ENCODE data around the gene CREB3L4. TPM values are rescaled to one million over a fixed set of nuclear protein-coding genes. Genes with fewer than 3 reads are reported as not detected.
A peak's percentile ranks its signal among the peaks of the same experiment; 100 is the strongest.

CREB3L4 gene
- total and polyA plus RNA-seq, 2 of the 13 experiments (the other 11 are each of a cell fraction or from before 2014, with no cell fraction given) = 9.9 to 18.7 TPM

DNA sequence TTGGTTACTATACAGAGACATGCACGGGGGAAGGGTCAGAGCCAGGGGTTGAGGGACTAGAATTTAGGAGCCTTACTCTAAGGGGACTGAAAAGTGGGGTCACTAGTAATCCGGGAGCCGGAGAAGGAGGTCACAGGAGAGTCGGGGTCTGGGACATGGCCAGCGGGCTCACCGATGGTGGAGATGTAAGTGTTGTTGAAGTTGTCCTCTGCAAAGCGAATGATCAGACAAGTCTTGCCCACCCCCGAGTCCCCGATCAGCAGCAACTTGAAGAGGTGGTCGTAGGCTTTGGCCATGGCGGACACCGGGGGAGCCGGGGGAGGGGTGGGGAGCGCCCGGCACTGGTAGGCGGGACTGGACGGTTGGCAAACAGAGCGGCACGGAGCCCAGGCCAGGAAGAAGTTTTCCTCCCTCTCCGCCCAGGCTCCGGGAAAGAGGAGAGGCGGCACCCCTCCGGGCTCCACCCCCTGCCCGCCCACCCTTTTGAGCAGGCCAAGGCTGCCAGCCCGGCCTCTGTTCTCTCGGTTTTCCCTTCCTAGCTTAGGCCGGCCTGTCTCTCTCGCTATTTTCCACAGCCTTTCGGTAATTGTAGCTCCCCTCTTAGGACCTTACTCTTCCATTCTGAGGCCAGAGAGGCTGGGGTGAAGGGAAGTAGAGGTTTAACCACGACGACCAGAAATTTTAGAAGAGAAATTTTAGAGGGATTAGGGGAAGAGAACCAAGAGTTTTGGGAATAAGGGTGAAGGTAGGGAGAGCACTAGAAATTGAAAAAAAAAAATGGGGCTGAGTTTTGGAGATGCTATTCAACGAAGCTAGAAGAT, 18.4 kb downstream of the CREB3L4 start, which contains the start of gene RAB13 (continued):
- TF ChIP-seq, protein P1, sequence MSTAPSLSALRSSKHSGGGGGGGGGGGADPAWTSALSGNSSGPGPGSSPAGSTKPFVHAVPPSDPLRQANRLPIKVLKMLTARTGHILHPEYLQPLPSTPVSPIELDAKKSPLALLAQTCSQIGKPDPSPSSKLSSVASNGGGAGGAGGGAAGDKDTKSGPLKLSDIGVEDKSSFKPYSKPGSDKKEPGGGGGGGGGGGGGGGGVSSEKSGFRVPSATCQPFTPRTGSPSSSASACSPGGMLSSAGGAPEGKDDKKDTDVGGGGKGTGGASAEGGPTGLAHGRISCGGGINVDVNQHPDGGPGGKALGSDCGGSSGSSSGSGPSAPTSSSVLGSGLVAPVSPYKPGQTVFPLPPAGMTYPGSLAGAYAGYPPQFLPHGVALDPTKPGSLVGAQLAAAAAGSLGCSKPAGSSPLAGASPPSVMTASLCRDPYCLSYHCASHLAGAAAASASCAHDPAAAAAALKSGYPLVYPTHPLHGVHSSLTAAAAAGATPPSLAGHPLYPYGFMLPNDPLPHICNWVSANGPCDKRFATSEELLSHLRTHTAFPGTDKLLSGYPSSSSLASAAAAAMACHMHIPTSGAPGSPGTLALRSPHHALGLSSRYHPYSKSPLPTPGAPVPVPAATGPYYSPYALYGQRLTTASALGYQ (CRISPR knock-in tag; IDR thresholded peaks at IDR 0.05) = no peak
- TF ChIP-seq, protein P2, sequence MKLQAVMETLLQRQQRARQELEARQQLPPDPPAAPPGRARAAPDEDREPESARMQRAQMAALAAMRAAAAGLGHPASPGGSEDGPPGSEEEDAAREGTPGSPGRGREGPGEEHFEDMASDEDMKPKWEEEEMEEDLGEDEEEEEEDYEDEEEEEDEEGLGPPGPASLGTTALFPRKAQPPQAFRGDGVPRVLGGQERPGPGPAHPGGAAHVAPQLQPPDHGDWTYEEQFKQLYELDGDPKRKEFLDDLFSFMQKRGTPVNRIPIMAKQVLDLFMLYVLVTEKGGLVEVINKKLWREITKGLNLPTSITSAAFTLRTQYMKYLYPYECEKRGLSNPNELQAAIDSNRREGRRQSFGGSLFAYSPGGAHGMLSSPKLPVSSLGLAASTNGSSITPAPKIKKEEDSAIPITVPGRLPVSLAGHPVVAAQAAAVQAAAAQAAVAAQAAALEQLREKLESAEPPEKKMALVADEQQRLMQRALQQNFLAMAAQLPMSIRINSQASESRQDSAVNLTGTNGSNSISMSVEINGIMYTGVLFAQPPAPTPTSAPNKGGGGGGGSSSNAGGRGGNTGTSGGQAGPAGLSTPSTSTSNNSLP (IDR thresholded peaks at IDR 0.05; ENCODE audit: low read depth, low read length) = no peak
- no peak for TF ChIP-seq TBP (CRISPR knock-in tag; IDR thresholded peaks at IDR 0.05)
- TF ChIP-seq, protein P3, sequence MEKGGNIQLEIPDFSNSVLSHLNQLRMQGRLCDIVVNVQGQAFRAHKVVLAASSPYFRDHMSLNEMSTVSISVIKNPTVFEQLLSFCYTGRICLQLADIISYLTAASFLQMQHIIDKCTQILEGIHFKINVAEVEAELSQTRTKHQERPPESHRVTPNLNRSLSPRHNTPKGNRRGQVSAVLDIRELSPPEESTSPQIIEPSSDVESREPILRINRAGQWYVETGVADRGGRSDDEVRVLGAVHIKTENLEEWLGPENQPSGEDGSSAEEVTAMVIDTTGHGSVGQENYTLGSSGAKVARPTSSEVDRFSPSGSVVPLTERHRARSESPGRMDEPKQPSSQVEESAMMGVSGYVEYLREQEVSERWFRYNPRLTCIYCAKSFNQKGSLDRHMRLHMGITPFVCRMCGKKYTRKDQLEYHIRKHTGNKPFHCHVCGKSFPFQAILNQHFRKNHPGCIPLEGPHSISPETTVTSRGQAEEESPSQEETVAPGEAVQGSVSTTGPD (CRISPR knock-in tag; IDR thresholded peaks at IDR 0.05) = no peak
- TF ChIP-seq KDM5A (IDR thresholded peaks at IDR 0.05; ENCODE audit: borderline replicate concordance, low read length) = peak; percentile 74; the same call in 1 of the 2 replicates
- TF ChIP-seq ZBTB7A (CRISPR knock-in tag; IDR thresholded peaks at IDR 0.05) = no peak
- no peak for TF ChIP-seq TOE1 (CRISPR knock-in tag; IDR thresholded peaks at IDR 0.05)
- 0 out of 2 replicates have a peak, but pooled peaks have one; percentile 14 for TF ChIP-seq THAP11 (CRISPR knock-in tag; IDR thresholded peaks at IDR 0.05)
- TF ChIP-seq ZMAT3 (CRISPR knock-in tag; conservative IDR thresholded peaks at IDR 0.05) = no peak
- no peak for TF ChIP-seq MTA1 (CRISPR knock-in tag; IDR thresholded peaks at IDR 0.05; ENCODE audit: borderline replicate concordance)
- TF ChIP-seq, protein P4, sequence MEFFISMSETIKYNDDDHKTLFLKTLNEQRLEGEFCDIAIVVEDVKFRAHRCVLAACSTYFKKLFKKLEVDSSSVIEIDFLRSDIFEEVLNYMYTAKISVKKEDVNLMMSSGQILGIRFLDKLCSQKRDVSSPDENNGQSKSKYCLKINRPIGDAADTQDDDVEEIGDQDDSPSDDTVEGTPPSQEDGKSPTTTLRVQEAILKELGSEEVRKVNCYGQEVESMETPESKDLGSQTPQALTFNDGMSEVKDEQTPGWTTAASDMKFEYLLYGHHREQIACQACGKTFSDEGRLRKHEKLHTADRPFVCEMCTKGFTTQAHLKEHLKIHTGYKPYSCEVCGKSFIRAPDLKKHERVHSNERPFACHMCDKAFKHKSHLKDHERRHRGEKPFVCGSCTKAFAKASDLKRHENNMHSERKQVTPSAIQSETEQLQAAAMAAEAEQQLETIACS (CRISPR knock-in tag; IDR thresholded peaks at IDR 0.05) = no peak
- no peak for TF ChIP-seq GABPA (IDR thresholded peaks at IDR 0.05; ENCODE audit: low read depth, low read length)
- peak; percentile 8; the same call in 1 of the 2 replicates for TF ChIP-seq GABPA (CRISPR knock-in tag; IDR thresholded peaks at IDR 0.05; ENCODE audit: low read depth)
- TF ChIP-seq, protein P5, sequence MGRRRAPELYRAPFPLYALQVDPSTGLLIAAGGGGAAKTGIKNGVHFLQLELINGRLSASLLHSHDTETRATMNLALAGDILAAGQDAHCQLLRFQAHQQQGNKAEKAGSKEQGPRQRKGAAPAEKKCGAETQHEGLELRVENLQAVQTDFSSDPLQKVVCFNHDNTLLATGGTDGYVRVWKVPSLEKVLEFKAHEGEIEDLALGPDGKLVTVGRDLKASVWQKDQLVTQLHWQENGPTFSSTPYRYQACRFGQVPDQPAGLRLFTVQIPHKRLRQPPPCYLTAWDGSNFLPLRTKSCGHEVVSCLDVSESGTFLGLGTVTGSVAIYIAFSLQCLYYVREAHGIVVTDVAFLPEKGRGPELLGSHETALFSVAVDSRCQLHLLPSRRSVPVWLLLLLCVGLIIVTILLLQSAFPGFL (CRISPR knock-in tag; IDR thresholded peaks at IDR 0.05) = no peak
- no peak for TF ChIP-seq POLR2AphosphoS2 (IDR thresholded peaks at IDR 0.05; ENCODE audit: low read depth, low read length)
- peak; percentile 42; the same call in 1 of the 2 replicates for TF ChIP-seq ZNF777 (CRISPR knock-in tag; IDR thresholded peaks at IDR 0.05)
- TF ChIP-seq CHD2 (IDR thresholded peaks at IDR 0.05; ENCODE audit: low read depth, low read length) = no peak
- TF ChIP-seq, protein P6, sequence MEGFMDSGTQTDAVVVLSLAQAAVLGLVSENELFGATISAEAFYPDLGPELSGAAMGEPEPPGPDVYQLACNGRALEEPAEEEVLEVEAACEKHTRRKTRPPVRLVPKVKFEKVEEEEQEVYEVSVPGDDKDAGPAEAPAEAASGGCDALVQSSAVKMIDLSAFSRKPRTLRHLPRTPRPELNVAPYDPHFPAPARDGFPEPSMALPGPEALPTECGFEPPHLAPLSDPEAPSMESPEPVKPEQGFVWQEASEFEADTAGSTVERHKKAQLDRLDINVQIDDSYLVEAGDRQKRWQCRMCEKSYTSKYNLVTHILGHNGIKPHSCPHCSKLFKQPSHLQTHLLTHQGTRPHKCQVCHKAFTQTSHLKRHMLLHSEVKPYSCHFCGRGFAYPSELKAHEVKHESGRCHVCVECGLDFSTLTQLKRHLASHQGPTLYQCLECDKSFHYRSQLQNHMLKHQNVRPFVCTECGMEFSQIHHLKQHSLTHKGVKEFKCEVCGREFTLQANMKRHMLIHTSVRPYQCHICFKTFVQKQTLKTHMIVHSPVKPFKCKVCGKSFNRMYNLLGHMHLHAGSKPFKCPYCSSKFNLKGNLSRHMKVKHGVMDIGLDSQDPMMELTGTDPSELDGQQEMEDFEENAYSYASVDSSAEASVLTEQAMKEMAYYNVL (CRISPR knock-in tag; IDR thresholded peaks at IDR 0.05; ENCODE audit: borderline replicate concordance) = 0 out of 2 replicates have a peak, but pooled peaks have one; percentile 34
- TF ChIP-seq, protein P7, sequence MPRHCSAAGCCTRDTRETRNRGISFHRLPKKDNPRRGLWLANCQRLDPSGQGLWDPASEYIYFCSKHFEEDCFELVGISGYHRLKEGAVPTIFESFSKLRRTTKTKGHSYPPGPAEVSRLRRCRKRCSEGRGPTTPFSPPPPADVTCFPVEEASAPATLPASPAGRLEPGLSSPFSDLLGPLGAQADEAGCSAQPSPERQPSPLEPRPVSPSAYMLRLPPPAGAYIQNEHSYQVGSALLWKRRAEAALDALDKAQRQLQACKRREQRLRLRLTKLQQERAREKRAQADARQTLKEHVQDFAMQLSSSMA (CRISPR knock-in tag; IDR thresholded peaks at IDR 0.05) = 0 out of 2 replicates have a peak, but pooled peaks have one; percentile 50

All from HepG2 (cell line).